Gastrocnemius medialis (tissue), 4 donors: Measurements from ENCODE around the gene TAMALIN. TPM values are rescaled to one million over a fixed set of nuclear protein-coding genes. Genes with fewer than 3 reads are reported as not detected.

Experiments
- ATAC-seq, 2 donors: fragments of 150-250 bp; one replicate each; pipeline ENCODE4 v1.9.1; 2016
- DNase-seq, 2 donors: peaks; one replicate each; pipeline ENCODE4 v3.0.0-alpha.2; 2019
- H3K27ac ChIP-seq, 4 donors: fragments of 200-600 bp; sonication (generic); 1 replicate in 1 of 4; 2 replicates in 3 of 4; pipeline ENCODE4 v1.5.1; 2016 to 2018; ENCODE audit warnings: mild to moderate bottlenecking in 2 of 4, moderate library complexity in 1 of 4
- H3K27me3 ChIP-seq, 3 donors: fragments of 200-600 bp; sonication (generic) in 2 of 3; 1 replicate in 1 of 3; 2 replicates in 2 of 3; pipeline versions ENCODE4 v1.5.1 to v1.6.0; 2016 to 2019; ENCODE audit warnings: mild to moderate bottlenecking in 1 of 3, moderate library complexity in 1 of 3
- H3K36me3 ChIP-seq, 2 donors: fragments of 200-600 bp; sonication (generic) in 1 of 2; one replicate each; pipeline ENCODE4 v1.5.1; 2017 to 2018
- H3K4me1 ChIP-seq, 2 donors: fragments of 200-600 bp; sonication (generic) in 1 of 2; one replicate each; pipeline ENCODE4 v1.5.1; 2016 to 2017; ENCODE audit warnings: mild to moderate bottlenecking in 2 of 2
- H3K4me3 ChIP-seq, 4 donors: fragments of 200-600 bp; sonication (generic) in 3 of 4; 1 replicate in 1 of 4; 2 replicates in 3 of 4; pipeline ENCODE4 v1.5.1; 2016 to 2019; ENCODE audit warnings: mild to moderate bottlenecking in 2 of 4
- H3K9me3 ChIP-seq, 3 donors: fragments of 200-600 bp; sonication (generic) in 2 of 3; 1 replicate in 1 of 3; 2 replicates in 2 of 3; pipeline ENCODE4 v1.5.1; 2016 to 2019
- POLR2A ChIP-seq, 2 donors: fragments of 450-650 bp; IDR thresholded peaks; one replicate each; pipeline ENCODE4 v1.6.1; 2017; ENCODE audit warnings: antibody characterized with exemption in 2 of 2, mild to moderate bottlenecking in 2 of 2, moderate library complexity in 2 of 2
- in situ Hi-C, 4 donors: fragments of 200-750 bp; cut with MboI; loops; one replicate each; pipeline versions ENCODE4 v1.15.0 to v1.8.0; 2017; ENCODE audit warnings: low sequenced_read_pairs in 4 of 4
- intact Hi-C: fragments of 100-400 bp; cut with DNase I; formaldehyde crosslinking; loops from one replicate; pipeline ENCODE4 v1.15.1; 2023; ENCODE audit warnings: low total_unique reads
- total RNA-seq, 4 donors: library from RNA; depleted of rRNA; stranded (reverse); fragments of >200 nt; gene quantifications; one replicate each; pipeline versions ENCODE4 v1.1.0 to v1.2.3, GENCODE V29; 2016
- TF ChIP-seq, protein P1 (sequence below), 5 experiments: fragments of 450-650 bp in 3 of 5; fragments of 200-600 bp in 2 of 5; sonication (generic) in 2 of 5; IDR thresholded peaks in 4 of 5; conservative IDR thresholded peaks in 1 of 5; 1 replicate in 4 of 5; 2 replicates in 1 of 5; pipeline ENCODE4 v1.5.1; 2016 to 2019; ENCODE audit warnings: antibody characterized with exemption in 5 of 5, mild to moderate bottlenecking in 3 of 5, moderate library complexity in 3 of 5

The TAMALIN gene
- total RNA-seq, 4 donors from 2014 or later = 9.3 to 14.9 (median 11.8) TPM

DNA sequence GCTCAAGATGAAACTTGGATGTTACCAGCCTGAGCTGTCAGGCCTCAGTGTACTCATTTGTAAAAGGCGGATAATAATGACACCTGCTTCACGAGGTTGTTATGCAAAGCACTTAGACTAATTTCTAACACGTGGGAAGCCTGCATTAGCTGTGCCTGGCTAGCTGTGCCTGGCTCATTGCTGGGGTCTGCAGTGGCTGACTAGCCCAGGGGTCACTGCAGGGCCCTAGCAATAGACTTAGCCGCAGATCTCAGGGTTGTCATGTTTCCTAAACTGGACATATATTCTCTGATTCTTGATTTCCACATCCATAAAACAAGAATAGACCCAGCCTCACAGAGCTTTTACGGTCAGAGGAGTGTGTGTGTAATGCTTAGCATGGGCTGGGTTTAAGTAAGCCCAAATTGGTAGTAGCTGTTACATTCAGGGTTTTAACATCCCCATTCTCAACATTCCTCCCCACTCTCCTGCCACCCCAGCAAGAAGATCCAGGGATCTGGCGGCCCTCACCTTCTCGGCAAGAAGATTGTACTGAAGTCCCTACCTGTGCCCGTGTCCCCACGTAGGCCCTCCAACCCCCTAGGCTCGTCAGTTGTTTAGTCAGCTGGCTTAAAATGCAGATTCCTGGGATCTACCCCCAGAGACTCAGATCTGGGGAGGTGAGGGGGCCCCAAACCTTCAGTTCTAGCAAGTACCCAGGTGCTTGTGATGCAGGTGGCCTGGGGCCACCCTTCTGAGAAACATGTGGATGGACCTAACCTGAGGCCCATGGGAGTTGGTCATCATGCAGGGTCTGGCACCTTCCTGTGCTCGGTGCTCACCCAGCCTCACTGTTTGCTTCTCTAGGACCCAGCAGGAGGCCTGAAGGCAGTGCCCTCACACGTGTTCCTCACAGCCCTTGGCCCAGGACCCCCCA lies 53.1 kb downstream of the TAMALIN start:
- intact Hi-C loops = no loop called here

DNA sequence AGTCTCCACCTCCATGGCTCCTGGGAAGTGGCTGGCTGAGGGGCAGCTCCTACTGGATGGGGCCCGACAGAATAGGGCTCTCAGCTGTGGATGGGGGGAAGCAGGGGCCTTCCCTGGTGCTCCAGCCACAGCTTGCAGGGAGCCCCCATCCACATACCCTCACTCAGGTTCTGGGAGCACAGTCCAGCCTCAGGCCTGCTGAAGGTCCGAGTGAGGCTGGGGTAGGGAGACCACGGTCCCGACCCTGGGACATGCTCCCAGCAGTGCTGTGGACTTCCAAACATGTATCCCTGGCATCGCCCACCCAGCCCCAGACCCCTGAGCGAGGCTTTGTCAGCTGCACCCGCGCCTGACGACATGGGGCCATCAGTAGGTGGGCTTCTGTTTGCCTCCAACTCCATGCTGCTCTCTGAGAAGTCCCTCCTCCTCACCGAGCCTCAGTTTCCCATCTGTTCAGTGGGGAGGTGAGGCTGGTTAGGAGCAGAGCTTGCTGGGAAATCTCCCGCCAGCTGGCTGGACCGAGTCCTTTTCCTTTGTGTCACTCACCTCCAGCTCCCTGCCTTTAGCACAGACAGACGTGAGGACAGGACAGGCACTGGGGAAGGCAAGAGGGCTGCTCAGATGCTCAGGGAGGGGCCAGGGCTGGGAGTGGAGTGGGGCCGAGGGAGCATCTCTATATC lies 53.9 kb downstream of the TAMALIN start:
- no peak for ATAC-seq

More for the DNA sequence above, 53.1 kb downstream of the TAMALIN start:
- peaks cover 18 to 37% of the 10 kb centered on the region in 2 donors for H3K4me1 ChIP-seq
- H3K9me3 ChIP-seq = no peaks in the 10 kb centered on the region
- peaks cover 0 to 48% of the 10 kb centered on the region in 2 donors for H3K36me3 ChIP-seq
- no peaks in the 10 kb centered on the region for H3K27me3 ChIP-seq
- in situ Hi-C loops = no loop called here
- ATAC-seq (no peak), DNase-seq (peak in 1 of 2 donors; percentile 15)
- H3K27ac ChIP-seq = peak overlapping the region; percentile 41 to 95 (median 89)
- no peak overlapping the region for H3K4me3 ChIP-seq
- TF ChIP-seq, protein P1, sequence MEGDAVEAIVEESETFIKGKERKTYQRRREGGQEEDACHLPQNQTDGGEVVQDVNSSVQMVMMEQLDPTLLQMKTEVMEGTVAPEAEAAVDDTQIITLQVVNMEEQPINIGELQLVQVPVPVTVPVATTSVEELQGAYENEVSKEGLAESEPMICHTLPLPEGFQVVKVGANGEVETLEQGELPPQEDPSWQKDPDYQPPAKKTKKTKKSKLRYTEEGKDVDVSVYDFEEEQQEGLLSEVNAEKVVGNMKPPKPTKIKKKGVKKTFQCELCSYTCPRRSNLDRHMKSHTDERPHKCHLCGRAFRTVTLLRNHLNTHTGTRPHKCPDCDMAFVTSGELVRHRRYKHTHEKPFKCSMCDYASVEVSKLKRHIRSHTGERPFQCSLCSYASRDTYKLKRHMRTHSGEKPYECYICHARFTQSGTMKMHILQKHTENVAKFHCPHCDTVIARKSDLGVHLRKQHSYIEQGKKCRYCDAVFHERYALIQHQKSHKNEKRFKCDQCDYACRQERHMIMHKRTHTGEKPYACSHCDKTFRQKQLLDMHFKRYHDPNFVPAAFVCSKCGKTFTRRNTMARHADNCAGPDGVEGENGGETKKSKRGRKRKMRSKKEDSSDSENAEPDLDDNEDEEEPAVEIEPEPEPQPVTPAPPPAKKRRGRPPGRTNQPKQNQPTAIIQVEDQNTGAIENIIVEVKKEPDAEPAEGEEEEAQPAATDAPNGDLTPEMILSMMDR (IDR thresholded peaks at IDR 0.05 in 4 of 5, conservative IDR thresholded peaks at IDR 0.05 in 1 of 5) = no peak
- TF ChIP-seq POLR2A (IDR thresholded peaks at IDR 0.05) = peak in 1 of 2 donors; percentile 28

DNA sequence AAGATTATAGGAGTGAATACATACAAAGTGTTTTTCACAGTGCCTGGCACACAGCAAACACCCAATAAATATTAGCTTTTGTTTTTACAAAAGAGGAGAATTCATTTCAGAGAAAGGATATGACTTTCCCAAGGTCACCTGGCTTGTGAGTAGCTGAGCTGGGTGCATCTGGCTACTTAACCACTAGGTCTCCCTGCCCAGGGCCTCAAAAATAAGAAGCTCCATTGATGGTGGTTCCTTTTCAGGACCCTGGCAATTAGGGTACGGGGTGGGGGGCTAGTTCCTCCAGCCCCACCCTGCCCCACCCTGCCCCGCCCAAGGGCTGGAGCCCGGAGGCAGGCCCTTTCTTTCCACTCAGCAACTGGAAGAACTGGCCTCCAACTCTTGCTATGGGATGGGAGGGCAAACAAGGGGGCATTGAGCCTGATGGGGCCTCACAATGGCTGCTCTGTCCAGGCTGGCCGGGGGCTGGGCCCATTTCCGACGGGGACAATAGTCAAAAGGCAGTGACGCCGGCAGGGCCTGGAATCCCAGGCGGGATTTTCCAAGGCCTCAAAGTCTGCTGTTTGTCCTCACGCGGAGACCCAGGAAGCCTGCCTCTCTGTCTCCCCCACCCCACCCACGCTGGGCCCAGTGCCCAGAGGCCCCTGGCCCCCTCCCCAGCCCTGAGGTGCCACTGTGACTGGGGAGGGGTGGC lies 54.9 kb downstream of the TAMALIN start:
- intact Hi-C loops (loop anchor here (1.0 kb wide), 1 partner anchor 22 kb away; no protein-coding TSS in a partner anchor), in situ Hi-C loops (no loop called here)
- Histone ChIP-seq H3K27me3 (no peaks in the 10 kb centered on the region), H3K4me1 (peaks cover 18 to 35% of the 10 kb centered on the region in 2 donors), H3K4me3 (no peak overlapping the region), H3K9me3 (no peaks in the 10 kb centered on the region), H3K36me3 (peaks cover 0 to 31% of the 10 kb centered on the region in 2 donors), H3K27ac (peak overlapping the region; percentile 77 to 95 (median 89))
- DNase-seq (no peak), ATAC-seq (no peak)
- TF ChIP-seq, protein P1 (IDR thresholded peaks at IDR 0.05 in 4 of 5, conservative IDR thresholded peaks at IDR 0.05 in 1 of 5) = no peak

More for the DNA sequence above, 53.9 kb downstream of the TAMALIN start:
- Histone ChIP-seq H3K36me3 (peaks cover 0 to 40% of the 10 kb centered on the region in 2 donors), H3K27me3 (no peaks in the 10 kb centered on the region), H3K4me3 (no peak overlapping the region), H3K4me1 (peaks cover 18 to 35% of the 10 kb centered on the region in 2 donors), H3K9me3 (no peaks in the 10 kb centered on the region), H3K27ac (peak overlapping the region; percentile 77 to 95 (median 89))
- TF ChIP-seq, protein P1 (IDR thresholded peaks at IDR 0.05 in 4 of 5, conservative IDR thresholded peaks at IDR 0.05 in 1 of 5) = no peak
- TF ChIP-seq POLR2A (IDR thresholded peaks at IDR 0.05) = no peak
- DNase-seq = no peak
- in situ Hi-C loops (no loop called here), intact Hi-C loops (no loop called here)

DNA sequence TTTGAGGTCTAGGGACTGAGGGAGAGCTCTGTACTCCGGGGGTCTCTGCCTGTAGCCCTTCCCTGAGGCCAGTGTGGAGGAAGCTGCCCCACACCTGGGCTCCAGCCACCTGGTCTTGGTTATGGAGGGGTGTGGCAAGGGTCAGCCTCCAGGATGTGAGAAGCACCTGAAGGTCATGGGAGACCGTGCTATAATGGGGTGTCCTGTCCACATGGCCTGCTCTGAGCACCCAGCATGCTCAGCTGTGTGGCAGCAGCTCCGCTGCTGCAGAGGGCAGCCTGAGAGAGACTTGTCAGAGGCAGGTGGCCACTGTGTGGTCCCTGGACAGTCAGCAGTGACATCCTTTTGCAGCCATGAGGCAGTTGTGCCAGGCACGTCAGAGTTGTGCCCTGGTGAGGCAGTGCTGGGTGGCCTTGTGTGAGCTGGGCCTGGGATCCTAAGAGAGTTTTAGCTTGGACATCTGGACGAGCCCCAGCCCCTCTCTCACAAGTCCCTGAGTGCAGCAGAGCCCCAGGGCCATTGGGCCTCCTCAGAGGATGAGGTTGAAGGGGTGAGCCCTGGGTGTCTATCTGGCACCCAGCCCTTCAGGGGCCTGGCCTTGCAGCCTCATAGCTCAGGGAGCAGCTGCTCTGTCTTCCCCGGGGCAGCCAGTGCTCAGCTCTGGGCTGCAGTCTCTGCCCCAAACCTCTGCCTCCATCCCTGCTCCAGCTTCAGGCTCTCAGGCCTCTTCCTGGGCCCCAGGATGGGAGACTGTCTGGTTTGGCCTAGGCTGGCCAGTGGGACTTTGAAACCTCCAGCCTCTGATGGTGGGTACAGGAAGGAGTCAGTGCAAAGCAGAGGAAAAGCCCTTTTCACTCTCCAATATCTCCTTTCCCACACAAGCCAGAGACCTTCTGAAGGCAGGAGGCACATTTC lies 55.7 kb downstream of the TAMALIN start:
- peaks cover 18 to 35% of the 10 kb centered on the region in 2 donors for H3K4me1 ChIP-seq
- no peak for TF ChIP-seq POLR2A (IDR thresholded peaks at IDR 0.05)
- TF ChIP-seq, protein P1 (IDR thresholded peaks at IDR 0.05 in 4 of 5, conservative IDR thresholded peaks at IDR 0.05 in 1 of 5) = no peak
- ATAC-seq = no peak
- no peak for DNase-seq
- no peak overlapping the region for H3K4me3 ChIP-seq
- H3K36me3 ChIP-seq = peaks cover 0 to 23% of the 10 kb centered on the region in 2 donors
- no peaks in the 10 kb centered on the region for H3K27me3 ChIP-seq
- no peaks in the 10 kb centered on the region for H3K9me3 ChIP-seq
- peak overlapping the region; percentile 77 to 95 (median 89) for H3K27ac ChIP-seq
- intact Hi-C loops (loop anchor here (1.0 kb wide), 1 partner anchor 23 kb away; no protein-coding TSS in a partner anchor), in situ Hi-C loops (no loop called here)
